GM19238 (cell line): ENCODE results near the gene SUGCT.

Experiments used
- DNase-seq: peaks from one replicate; pipeline ENCODE4 v3.0.0; 2011; ENCODE audit warnings: low spot score; ENCODE audit not compliant: insufficient read length

Gene SUGCT

GRCh38 chr7:40715053-40715430, 580.2 kb downstream of the SUGCT start:
- no peak for DNase-seq

- DNase-seq = no peak
Measured at GRCh38 chr7:40716052-40716451, 581.2 kb downstream of the SUGCT start.

- no peak for DNase-seq
Measured at GRCh38 chr7:40717242-40717641, 582.4 kb downstream of the SUGCT start.

GRCh38 chr7:40720416-40720815, 585.6 kb downstream of the SUGCT start:
- no peak for DNase-seq

GRCh38 chr7:40721342-40721949, 586.6 kb downstream of the SUGCT start:
- no peak for DNase-seq

GRCh38 chr7:40722242-40722641, 587.4 kb downstream of the SUGCT start:
- no peak for DNase-seq

GRCh38 chr7:40723829-40724228, 589.0 kb downstream of the SUGCT start:
- DNase-seq = no peak

- no peak for DNase-seq
Measured at GRCh38 chr7:40726559-40726958, 591.8 kb downstream of the SUGCT start.

GRCh38 chr7:40733114-40733513, 598.3 kb downstream of the SUGCT start:
- DNase-seq = no peak

- no peak for DNase-seq
Measured at GRCh38 chr7:40733578-40733977, 598.8 kb downstream of the SUGCT start.

- no peak for DNase-seq
Measured at GRCh38 chr7:40739257-40739656, 604.5 kb downstream of the SUGCT start.

- DNase-seq = no peak
Measured at GRCh38 chr7:40742270-40742669, 607.5 kb downstream of the SUGCT start.

GRCh38 chr7:40746841-40747556, 612.2 kb downstream of the SUGCT start:
- no peak for DNase-seq

GRCh38 chr7:40747856-40748255, 613.1 kb downstream of the SUGCT start:
- DNase-seq = no peak

- no peak for DNase-seq
Measured at GRCh38 chr7:40749877-40750276, 615.1 kb downstream of the SUGCT start.

GRCh38 chr7:40753455-40753854, 618.6 kb downstream of the SUGCT start:
- no peak for DNase-seq

- DNase-seq = no peak
Measured at GRCh38 chr7:40755438-40755837, 620.6 kb downstream of the SUGCT start.

- no peak for DNase-seq
Measured at GRCh38 chr7:40757109-40757508, 622.3 kb downstream of the SUGCT start.

- no peak for DNase-seq
Measured at GRCh38 chr7:40758590-40758989, 623.8 kb downstream of the SUGCT start.

- DNase-seq = no peak
Measured at GRCh38 chr7:40760293-40760964, 625.6 kb downstream of the SUGCT start.

- no peak for DNase-seq
Measured at GRCh38 chr7:40760987-40761386, 626.2 kb downstream of the SUGCT start.

GRCh38 chr7:40761762-40762560, 627.2 kb downstream of the SUGCT start:
- no peak for DNase-seq
